Upper lobe of left lung (tissue), 4 donors: ENCODE measurements around the gene ATP10A.

Source experiments
- EP300 ChIP-seq, 4 donors: sonication (generic); formaldehyde crosslinking; IDR thresholded peaks; one replicate each; pipeline ENCODE4 v1.5.1; 2017; ENCODE audit warnings: antibody characterized with exemption in 4 of 4, control low read depth in 2 of 4
- POLR2AphosphoS5 ChIP-seq, 2 donors: sonication (generic); formaldehyde crosslinking; IDR thresholded peaks; one replicate each; pipeline ENCODE4 v1.5.1; 2017; ENCODE audit warnings: antibody characterized with exemption in 2 of 2
- TF ChIP-seq, protein P1 (sequence below), 6 experiments: fragments of 450-650 bp in 4 of 6; fragments of 200-600 bp in 2 of 6; sonication (generic) in 2 of 6; IDR thresholded peaks; one replicate each; pipeline ENCODE4 v1.5.1; 2016 to 2019; ENCODE audit warnings: antibody characterized with exemption in 6 of 6

DNA sequence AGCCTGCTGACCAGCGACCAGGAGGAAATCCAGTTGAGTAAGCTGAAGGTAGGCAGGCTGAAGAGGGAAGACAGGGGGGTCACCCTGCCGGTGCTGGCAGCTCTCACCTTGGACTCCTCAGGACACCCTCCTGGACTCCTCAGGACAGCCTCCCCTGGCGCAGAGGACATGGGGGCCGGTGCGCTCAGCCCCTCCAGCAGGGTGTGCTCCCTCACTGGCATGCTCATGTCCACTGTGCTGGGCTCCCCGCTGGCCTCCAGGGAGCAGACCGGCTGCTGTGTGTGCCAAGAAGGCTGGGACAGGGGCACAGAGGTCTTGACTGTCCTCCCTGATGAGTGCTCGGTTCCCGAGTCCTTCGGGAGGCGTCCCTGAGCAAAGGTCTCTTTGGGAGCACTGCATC lies 183.6 kb downstream of the ATP10A start:
- TF ChIP-seq EP300 (IDR thresholded peaks at IDR 0.05) (no peak), POLR2AphosphoS5 (IDR thresholded peaks at IDR 0.05) (no peak)
- TF ChIP-seq, protein P1, sequence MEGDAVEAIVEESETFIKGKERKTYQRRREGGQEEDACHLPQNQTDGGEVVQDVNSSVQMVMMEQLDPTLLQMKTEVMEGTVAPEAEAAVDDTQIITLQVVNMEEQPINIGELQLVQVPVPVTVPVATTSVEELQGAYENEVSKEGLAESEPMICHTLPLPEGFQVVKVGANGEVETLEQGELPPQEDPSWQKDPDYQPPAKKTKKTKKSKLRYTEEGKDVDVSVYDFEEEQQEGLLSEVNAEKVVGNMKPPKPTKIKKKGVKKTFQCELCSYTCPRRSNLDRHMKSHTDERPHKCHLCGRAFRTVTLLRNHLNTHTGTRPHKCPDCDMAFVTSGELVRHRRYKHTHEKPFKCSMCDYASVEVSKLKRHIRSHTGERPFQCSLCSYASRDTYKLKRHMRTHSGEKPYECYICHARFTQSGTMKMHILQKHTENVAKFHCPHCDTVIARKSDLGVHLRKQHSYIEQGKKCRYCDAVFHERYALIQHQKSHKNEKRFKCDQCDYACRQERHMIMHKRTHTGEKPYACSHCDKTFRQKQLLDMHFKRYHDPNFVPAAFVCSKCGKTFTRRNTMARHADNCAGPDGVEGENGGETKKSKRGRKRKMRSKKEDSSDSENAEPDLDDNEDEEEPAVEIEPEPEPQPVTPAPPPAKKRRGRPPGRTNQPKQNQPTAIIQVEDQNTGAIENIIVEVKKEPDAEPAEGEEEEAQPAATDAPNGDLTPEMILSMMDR (IDR thresholded peaks at IDR 0.05): no peak
